Measurements from ENCODE around the gene NBPF8.
"Not testable (repeated sequence)": the region's sequence is repeated elsewhere in the genome, so short reads cannot be mapped to it uniquely, and the experiment has no call there.

DNA sequence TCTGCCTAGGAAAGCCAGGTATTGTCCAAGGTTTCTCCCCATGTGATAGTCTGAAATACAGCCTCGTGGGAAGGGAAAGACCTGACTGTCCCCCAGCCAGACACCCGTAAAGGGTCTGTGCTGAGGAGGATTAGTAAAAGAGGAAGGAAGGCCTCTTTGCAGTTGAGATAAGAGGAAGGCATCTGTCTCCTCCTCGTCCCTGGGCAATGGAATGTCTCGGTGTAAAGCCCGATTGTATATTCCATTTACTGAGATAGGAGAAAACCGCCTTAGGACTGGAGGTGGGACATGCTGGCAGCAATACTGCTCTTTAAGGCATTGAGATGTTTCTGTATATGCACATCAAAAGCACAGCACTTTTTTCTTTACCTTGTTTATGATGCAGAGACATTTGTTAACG lies 10.2 kb downstream of the NBPF8 start:
- not testable (repeated sequence) for TF ChIP-seq EZH2 (IDR thresholded peaks at IDR 0.05; ENCODE audit: insufficient read depth, poor library complexity, severe bottlenecking); EZH2phosphoT487 (IDR thresholded peaks at IDR 0.05; ENCODE audit: insufficient read depth, low read depth)

Measured in GM23248 (cell line).